ENCODE measurements around the gene TINAGL1.

The TINAGL1 gene

DNA sequence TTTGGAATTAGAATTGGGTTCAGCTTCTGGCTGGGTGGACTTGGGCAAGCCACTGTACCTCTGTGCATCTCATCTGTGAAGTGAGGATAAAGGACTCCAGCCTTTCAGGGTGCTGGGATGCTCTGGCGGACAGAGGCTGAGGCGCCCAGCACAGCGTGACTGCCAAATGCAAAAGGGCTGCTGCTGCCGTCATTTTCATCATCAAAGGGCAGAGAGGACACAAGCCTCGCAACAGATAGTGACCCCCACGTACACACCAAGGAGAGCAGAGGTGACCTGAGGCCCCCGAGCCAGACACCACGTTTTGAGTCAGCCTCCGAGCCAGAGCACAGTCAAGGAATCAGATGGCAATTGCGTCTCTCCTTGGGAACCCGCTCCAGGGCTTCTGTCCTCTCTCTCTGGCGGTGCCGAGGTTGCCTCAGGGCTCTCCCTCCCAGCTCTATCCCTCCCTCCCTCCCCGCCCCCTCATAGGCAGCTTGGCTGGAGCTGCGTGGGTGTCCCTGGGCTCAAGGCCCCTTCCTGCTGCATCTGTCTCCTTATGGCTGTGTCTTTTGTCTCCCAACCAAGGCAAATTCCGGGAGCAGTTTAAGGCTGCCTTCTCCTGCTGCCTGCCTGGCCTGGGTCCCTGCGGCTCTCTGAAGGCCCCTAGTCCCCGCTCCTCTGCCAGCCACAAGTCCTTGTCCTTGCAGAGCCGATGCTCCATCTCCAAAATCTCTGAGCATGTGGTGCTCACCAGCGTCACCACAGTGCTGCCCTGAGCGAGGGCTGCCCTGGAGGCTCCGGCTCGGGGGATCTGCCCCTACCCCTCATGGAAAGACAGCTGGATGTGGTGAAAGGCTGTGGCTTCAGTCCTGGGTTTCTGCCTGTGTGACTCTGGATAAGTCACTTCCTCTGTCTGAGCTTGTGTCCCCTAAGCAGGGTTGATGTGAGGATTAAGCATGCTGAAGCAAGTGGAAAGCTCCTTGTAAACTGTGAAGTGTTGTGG is 50.2 kb downstream of the TINAGL1 start:
- TF ChIP-seq, protein P1, sequence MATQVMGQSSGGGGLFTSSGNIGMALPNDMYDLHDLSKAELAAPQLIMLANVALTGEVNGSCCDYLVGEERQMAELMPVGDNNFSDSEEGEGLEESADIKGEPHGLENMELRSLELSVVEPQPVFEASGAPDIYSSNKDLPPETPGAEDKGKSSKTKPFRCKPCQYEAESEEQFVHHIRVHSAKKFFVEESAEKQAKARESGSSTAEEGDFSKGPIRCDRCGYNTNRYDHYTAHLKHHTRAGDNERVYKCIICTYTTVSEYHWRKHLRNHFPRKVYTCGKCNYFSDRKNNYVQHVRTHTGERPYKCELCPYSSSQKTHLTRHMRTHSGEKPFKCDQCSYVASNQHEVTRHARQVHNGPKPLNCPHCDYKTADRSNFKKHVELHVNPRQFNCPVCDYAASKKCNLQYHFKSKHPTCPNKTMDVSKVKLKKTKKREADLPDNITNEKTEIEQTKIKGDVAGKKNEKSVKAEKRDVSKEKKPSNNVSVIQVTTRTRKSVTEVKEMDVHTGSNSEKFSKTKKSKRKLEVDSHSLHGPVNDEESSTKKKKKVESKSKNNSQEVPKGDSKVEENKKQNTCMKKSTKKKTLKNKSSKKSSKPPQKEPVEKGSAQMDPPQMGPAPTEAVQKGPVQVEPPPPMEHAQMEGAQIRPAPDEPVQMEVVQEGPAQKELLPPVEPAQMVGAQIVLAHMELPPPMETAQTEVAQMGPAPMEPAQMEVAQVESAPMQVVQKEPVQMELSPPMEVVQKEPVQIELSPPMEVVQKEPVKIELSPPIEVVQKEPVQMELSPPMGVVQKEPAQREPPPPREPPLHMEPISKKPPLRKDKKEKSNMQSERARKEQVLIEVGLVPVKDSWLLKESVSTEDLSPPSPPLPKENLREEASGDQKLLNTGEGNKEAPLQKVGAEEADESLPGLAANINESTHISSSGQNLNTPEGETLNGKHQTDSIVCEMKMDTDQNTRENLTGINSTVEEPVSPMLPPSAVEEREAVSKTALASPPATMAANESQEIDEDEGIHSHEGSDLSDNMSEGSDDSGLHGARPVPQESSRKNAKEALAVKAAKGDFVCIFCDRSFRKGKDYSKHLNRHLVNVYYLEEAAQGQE (IDR thresholded peaks at IDR 0.05; ENCODE audit: insufficient read depth in 1 of 2, low read depth in 2 of 2, low read length in 2 of 2): no peak
- peak; percentile 43 for TF ChIP-seq POLR2AphosphoS5 (IDR thresholded peaks at IDR 0.05; ENCODE audit: low read depth, low read length)

DNA sequence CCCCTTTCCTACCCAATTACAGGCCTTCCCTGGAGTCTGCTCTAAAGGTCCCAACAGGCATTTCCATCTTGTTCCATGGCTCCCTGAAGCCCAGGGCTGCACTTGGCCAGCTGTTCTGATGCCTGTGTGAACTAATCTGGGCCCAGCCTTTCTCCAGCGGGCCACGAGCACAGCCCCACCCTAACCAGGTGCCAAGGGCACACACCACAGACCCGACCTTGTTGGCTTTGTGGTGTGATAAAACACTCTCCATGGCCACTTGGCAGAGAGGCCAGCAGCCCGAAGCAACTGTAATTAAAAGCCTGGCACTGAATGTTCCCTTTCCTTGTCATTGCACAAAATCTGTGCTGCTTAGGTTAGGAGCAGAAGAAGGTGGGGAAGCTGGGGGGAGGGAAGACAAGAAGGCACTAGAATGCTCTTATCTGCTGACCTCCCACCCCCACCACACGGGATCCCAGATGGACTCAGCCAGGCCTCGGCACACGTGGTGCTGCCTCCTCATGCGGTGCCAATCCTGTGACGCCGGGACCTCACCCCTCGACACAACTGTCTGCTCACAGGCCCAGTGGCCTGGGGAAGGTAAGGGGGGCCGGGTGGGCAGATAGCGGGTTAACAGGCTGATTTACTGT is 51.1 kb downstream of the TINAGL1 start:
- TF ChIP-seq TAF1 (IDR thresholded peaks at IDR 0.05; ENCODE audit: borderline replicate concordance, insufficient read depth, low read length): no peak
- TF ChIP-seq POLR2AphosphoS5 (IDR thresholded peaks at IDR 0.05; ENCODE audit: low read depth, low read length): no peak
- no peak for TF ChIP-seq FOXP2 (optimal IDR thresholded peaks at IDR 0.05; ENCODE audit: borderline replicate concordance, extremely low read depth, extremely low read length, insufficient read depth)
- TF ChIP-seq, protein P1 (IDR thresholded peaks at IDR 0.05; ENCODE audit: insufficient read depth in 1 of 2, low read depth in 2 of 2, low read length in 2 of 2): no peak
- no peak for TF ChIP-seq SIN3A (IDR thresholded peaks at IDR 0.05; ENCODE audit: borderline replicate concordance, insufficient read depth, low read length)

DNA sequence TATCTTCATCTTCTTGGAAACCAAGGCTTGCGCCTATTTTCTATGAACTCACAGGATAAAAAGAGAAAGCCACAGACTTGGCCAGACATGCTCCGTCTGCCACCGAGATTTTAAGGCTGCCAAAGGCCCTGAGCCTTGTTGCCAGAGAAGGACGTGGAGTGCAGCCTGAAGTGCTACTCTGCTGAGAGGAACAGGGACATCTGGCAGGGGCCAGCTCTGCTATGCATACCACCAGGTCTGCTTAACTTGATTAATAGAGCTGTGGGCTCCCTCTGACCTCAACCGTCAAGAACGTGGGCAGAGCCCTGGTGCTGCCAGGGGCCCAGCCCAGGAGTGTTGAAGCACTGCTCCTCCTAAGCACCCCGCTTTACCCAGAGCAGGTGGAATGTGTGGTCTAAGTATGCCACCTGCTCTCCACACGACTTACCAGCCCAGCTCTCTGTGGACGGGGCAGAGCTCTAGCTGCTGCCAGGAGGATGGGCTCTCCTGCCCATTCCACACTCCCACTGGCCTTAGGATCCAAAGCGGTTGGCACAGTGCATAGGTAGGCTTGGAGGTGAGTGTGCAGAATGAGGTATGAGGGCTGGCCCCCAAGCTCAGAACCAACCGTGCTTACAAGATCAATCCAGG is 51.7 kb downstream of the TINAGL1 start:
- TF ChIP-seq FOXP2 (optimal IDR thresholded peaks at IDR 0.05; ENCODE audit: borderline replicate concordance, extremely low read depth, extremely low read length, insufficient read depth) (no peak), TAF1 (IDR thresholded peaks at IDR 0.05; ENCODE audit: borderline replicate concordance, insufficient read depth, low read length) (no peak), SIN3A (IDR thresholded peaks at IDR 0.05; ENCODE audit: borderline replicate concordance, insufficient read depth, low read length) (no peak), POLR2AphosphoS5 (IDR thresholded peaks at IDR 0.05; ENCODE audit: low read depth, low read length) (no peak)
- TF ChIP-seq, protein P1 (IDR thresholded peaks at IDR 0.05; ENCODE audit: insufficient read depth in 1 of 2, low read depth in 2 of 2, low read length in 2 of 2): no peak

DNA sequence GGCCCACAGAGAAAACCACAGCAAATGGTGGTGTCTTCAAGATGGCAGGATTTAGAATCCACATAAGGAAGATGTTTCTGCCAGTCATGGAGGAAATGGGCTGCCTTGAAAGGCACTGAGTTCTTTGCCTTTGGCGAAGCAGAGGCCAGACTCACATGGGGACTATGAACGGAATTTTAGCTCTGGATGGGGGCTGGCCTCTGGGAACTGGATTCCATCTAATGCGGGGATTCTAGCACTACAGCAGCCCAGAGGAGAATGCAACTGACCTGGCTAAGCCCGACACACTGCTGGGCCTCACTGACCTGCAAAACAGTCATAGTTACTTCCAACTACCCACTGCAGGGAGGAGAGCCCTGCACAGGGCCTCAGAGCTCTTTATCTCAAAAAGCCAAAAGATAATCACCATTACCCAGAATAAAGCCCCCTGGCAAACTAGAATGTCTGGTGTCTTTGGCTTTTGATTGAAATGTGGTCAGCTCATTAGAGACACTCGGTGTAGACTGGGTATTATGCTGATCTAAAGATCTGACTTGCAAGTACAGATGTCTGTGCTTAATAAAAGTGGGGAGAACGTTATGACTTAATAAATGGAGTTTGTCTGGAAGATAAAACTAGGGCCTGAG is 52.7 kb downstream of the TINAGL1 start:
- TF ChIP-seq, protein P1 (IDR thresholded peaks at IDR 0.05; ENCODE audit: insufficient read depth in 1 of 2, low read depth in 2 of 2, low read length in 2 of 2): no peak
- TF ChIP-seq SIN3A (IDR thresholded peaks at IDR 0.05; ENCODE audit: borderline replicate concordance, insufficient read depth, low read length) (no peak), FOXP2 (optimal IDR thresholded peaks at IDR 0.05; ENCODE audit: borderline replicate concordance, extremely low read depth, extremely low read length, insufficient read depth) (no peak), TAF1 (IDR thresholded peaks at IDR 0.05; ENCODE audit: borderline replicate concordance, insufficient read depth, low read length) (no peak), POLR2AphosphoS5 (IDR thresholded peaks at IDR 0.05; ENCODE audit: low read depth, low read length) (no peak)
